Osteoblast (primary cell): ENCODE results near the gene CARD19. TPM values are rescaled to one million over a fixed set of nuclear protein-coding genes. Genes with fewer than 3 reads are reported as not detected.

Experiments
- DNase-seq: peaks from one replicate; pipeline ENCODE4 v3.0.0; 2011; ENCODE audit warnings: low spot score, mixed read lengths; ENCODE audit not compliant: insufficient read length; ENCODE audit errors: missing footprints
- H2AFZ ChIP-seq: 2 replicates; pipeline ENCODE4 v1.6.0; 2011; ENCODE audit warnings: mild to moderate bottlenecking, low read length
- H3K27ac ChIP-seq: 2 replicates; pipeline ENCODE4 v1.5.1; 2011; ENCODE audit warnings: mild to moderate bottlenecking, low read depth, low read length, moderate library complexity
- H3K27me3 ChIP-seq: 2 replicates; pipeline ENCODE4 v1.6.0; 2012; ENCODE audit warnings: mild to moderate bottlenecking, control low read depth, inconsistent platforms, low read length, moderate library complexity; ENCODE audit not compliant: insufficient read depth
- H3K36me3 ChIP-seq: 2 replicates; pipeline ENCODE4 v1.5.1; 2011; ENCODE audit warnings: mild to moderate bottlenecking, low read length, control low read depth, moderate library complexity; ENCODE audit not compliant: insufficient read depth
- H3K4me1 ChIP-seq: 2 replicates; pipeline ENCODE4 v1.5.1; 2011; ENCODE audit warnings: mild to moderate bottlenecking, low read length, control low read depth, moderate library complexity; ENCODE audit not compliant: insufficient read depth
- H3K4me2 ChIP-seq: 2 replicates; pipeline ENCODE4 v1.6.0; 2011; ENCODE audit warnings: mild to moderate bottlenecking, low read length; ENCODE audit not compliant: insufficient read depth
- H3K4me3 ChIP-seq: fragments of 200-600 bp; sonication (generic); 3 replicates; pipeline ENCODE4 v1.5.1; 2012; ENCODE audit warnings: mild to moderate bottlenecking, low read length, inconsistent platforms; ENCODE audit not compliant: insufficient read depth
- H3K79me2 ChIP-seq: 2 replicates; pipeline ENCODE4 v1.6.0; 2012; ENCODE audit warnings: mild to moderate bottlenecking, low read length, control low read depth, inconsistent platforms; ENCODE audit not compliant: insufficient read depth
- H3K9me3 ChIP-seq: 2 replicates; pipeline ENCODE4 v1.5.1; 2011; ENCODE audit warnings: low read depth, low read length, control low read depth
- H4K20me1 ChIP-seq: 2 replicates; pipeline ENCODE4 v1.6.0; 2012; ENCODE audit warnings: mild to moderate bottlenecking, low read length, control low read depth; ENCODE audit not compliant: insufficient read depth
- total RNA-seq: library from RNA; depleted of rRNA; stranded (reverse); fragments of >200 nt; gene quantifications from 2 replicates; pipeline ENCODE4 v1.2.3, GENCODE V29; 2012
- TF ChIP-seq, protein P1 (sequence below): IDR thresholded peaks from 2 replicates; pipeline ENCODE4 v1.5.1; 2011; ENCODE audit warnings: mild to moderate bottlenecking, low read depth, low read length, moderate library complexity; ENCODE audit errors: extremely low read depth

CARD19 gene
- total RNA-seq, 1 donor: 38.4 TPM

DNA sequence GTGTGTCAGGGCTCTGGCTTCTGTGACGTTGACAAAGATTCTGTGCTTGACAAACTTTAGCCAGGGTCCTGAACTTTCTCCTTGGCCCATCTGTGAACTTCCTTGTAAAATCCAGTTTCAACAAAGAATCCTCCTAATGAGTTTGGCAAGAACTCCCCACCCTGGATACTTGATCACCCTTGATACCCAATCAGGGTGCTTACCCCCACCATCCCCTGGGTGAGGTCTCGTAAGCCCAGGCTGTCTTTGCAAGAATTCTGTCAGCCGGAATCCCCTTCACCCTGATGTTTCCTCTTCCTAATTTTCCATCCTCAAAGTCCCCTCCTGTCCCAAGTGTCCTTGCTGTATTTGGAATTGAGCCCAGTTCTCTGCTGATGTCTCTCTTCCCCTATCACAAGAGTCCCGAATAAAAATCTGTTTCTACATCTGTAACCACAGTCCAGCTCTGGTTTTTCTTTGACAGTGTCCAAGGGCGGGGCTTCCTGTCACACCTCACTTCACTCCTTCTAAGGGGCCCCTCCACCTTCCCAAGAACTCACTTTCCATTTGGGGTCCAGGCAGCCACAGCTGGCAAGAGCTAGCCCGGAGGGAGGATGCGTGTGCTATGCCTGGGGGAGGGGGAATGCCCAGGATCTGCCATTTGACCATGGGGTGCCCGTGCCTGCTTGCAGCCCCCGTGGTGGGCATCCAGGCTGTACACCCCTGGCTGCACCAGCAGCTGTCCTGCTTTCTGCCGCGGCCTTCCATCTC, 2.7 kb upstream of the CARD19 start:
- Histone ChIP-seq H4K20me1 (no peaks in the 10 kb centered on the region), H3K27me3 (no peaks in the 10 kb centered on the region), H3K36me3 (no peaks in the 10 kb centered on the region), H3K27ac (no peak overlapping the region), H3K4me3 (no peak overlapping the region), H3K4me1 (peaks cover 23% of the 10 kb centered on the region), H2AFZ (no peak overlapping the region), H3K4me2 (no peak overlapping the region), H3K9me3 (peaks cover 11% of the 10 kb centered on the region), H3K79me2 (peaks cover 22% of the 10 kb centered on the region)
- peak; percentile 78 for DNase-seq
- TF ChIP-seq, protein P1, sequence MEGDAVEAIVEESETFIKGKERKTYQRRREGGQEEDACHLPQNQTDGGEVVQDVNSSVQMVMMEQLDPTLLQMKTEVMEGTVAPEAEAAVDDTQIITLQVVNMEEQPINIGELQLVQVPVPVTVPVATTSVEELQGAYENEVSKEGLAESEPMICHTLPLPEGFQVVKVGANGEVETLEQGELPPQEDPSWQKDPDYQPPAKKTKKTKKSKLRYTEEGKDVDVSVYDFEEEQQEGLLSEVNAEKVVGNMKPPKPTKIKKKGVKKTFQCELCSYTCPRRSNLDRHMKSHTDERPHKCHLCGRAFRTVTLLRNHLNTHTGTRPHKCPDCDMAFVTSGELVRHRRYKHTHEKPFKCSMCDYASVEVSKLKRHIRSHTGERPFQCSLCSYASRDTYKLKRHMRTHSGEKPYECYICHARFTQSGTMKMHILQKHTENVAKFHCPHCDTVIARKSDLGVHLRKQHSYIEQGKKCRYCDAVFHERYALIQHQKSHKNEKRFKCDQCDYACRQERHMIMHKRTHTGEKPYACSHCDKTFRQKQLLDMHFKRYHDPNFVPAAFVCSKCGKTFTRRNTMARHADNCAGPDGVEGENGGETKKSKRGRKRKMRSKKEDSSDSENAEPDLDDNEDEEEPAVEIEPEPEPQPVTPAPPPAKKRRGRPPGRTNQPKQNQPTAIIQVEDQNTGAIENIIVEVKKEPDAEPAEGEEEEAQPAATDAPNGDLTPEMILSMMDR: no peak

DNA sequence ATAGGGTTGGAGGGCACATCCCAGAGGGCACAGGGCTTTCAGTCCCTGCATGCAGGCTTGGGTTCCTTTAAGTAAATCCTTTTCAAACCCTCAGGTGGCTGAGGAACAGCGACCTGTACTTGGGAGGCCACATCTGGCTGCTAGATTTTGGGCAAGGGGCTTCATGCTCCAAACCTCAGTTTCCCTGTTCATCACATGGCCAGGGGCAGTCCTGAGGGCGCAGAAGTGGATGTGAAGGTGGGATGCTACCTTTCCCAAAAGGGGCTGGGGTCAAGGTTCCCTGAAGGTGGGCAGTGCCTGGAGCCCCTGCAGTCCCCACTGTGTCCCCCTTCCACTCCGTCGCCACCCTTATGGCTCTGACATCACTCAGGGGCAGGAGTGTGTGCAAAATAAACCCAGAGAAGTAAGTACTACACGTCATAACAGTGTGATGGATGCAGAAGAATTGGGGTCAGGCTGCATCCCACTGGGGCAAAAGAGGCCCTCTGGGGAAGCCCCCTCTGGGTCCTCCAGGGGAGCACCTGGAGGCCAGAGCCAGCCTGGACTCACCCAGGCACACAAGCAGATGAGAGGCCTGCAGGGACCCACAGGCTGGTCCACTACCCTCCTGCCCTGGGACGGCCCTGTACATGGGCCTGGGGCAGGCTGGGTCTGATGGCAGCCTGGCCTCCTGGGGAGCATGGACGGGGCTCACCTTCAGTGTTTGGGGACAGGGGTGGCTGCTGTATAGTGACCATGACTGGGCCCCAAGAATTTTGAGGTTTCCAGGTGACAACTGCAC, 1.9 kb upstream of the CARD19 start:
- Histone ChIP-seq H3K4me2 (no peak overlapping the region), H2AFZ (no peak overlapping the region), H3K9me3 (peaks cover 11% of the 10 kb centered on the region), H3K79me2 (peaks cover 23% of the 10 kb centered on the region), H4K20me1 (peaks cover 1% of the 10 kb centered on the region), H3K27me3 (no peaks in the 10 kb centered on the region), H3K27ac (no peak overlapping the region), H3K4me3 (no peak overlapping the region), H3K36me3 (no peaks in the 10 kb centered on the region), H3K4me1 (peaks cover 29% of the 10 kb centered on the region)
- DNase-seq: peak; percentile 60
- TF ChIP-seq, protein P1: no peak

DNA sequence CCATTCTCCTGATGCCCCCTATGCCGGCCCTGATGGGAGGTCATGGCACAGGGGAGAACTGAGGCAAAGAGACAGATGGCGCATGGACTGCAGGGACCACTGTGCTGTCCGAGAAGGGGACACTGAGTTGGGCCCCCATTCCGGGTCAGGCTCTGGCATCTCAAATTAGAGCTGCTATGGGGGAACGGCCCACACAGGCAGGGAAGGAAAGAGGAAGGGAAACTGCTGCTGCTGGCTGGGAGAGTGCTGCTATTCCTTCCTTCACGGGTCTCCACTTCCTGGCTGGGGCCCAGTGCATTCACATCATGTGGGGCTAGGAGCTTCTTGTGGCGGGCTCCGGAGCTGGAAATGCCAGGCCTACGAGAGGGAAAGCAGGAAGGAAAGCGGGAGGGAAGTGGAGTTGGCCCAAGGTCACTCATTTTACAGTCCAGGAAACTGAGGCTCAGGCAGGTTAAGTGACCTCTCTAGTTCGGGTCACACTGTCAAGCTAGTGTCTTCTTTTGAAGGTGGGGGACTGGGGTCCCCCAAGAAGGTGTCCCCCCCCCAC, 1.3 kb upstream of the CARD19 start:
- DNase-seq: no peak
- Histone ChIP-seq H3K4me3 (peak overlapping the region; percentile 75), H3K27me3 (no peaks in the 10 kb centered on the region), H3K36me3 (no peaks in the 10 kb centered on the region), H2AFZ (peak overlapping the region; percentile 73), H3K9me3 (peaks cover 7% of the 10 kb centered on the region), H3K4me1 (peaks cover 35% of the 10 kb centered on the region), H3K4me2 (peak overlapping the region; percentile 78), H4K20me1 (peaks cover 8% of the 10 kb centered on the region), H3K27ac (peak overlapping the region; percentile 71), H3K79me2 (peaks cover 29% of the 10 kb centered on the region)
- TF ChIP-seq, protein P1: no peak
